PC-3 (cell line): Measurements from ENCODE around the gene EPS8L2. TPM values are rescaled to one million over a fixed set of nuclear protein-coding genes. Genes with fewer than 3 reads are reported as not detected.
A peak's percentile ranks its signal among the peaks of the same experiment; 100 is the strongest.

Source experiments
- ATAC-seq: fragments of 200-7000 bp; cut with Tn5 transposase; 2 replicates; pipeline ENCODE4 v1.9.1; 2020; ENCODE audit warnings: mild to moderate bottlenecking, moderate library complexity
- BruUV-seq: library from RNA; stranded (reverse); fragments of 400-500 nt; replicated peaks from 2 replicates; lab custom pipeline; 2021; lab: Mats Ljungman, UMichigan
- CTCF ChIA-PET: fragments of 300-600 bp; sonication (Branson Sonifier 250); formaldehyde crosslinking; loops from one replicate; lab custom pipeline; 2022; ENCODE audit warnings: antibody characterized with exemption; lab: Charles Lee
- POLR2A ChIA-PET: fragments of 300-600 bp; sonication (Branson Sonifier 250); formaldehyde crosslinking; loops from one replicate; lab custom pipeline; 2022; ENCODE audit warnings: antibody characterized with exemption; ENCODE audit not compliant: unreplicated experiment; lab: Charles Lee
- DNase-seq: peaks from one replicate; pipeline ENCODE4 v3.0.0-alpha.2; 2015
- H2AFZ ChIP-seq: fragments of 300-600 bp; sonication (generic); 2 replicates; pipeline ENCODE4 v1.6.0; 2016; ENCODE audit warnings: antibody characterized with exemption, low read length
- H3F3A ChIP-seq: fragments of 300-600 bp; sonication (generic); one replicate; pipeline ENCODE4 v1.6.0; 2017; ENCODE audit warnings: antibody characterized with exemption, low read length, control low read depth, mild to moderate bottlenecking; ENCODE audit not compliant: unreplicated experiment
- H3K27ac ChIP-seq: fragments of 300-600 bp; sonication (generic); 2 replicates; pipeline ENCODE4 v1.5.1; 2016; ENCODE audit warnings: mild to moderate bottlenecking, low read length
- H3K27me3 ChIP-seq: fragments of 300-600 bp; sonication (generic); 2 replicates; pipeline ENCODE4 v1.6.1; 2016; ENCODE audit warnings: low read length, mixed read lengths
- H3K36me3 ChIP-seq: fragments of 300-600 bp; sonication (generic); 2 replicates; pipeline ENCODE4 v1.6.1; 2016; ENCODE audit warnings: low read depth, mixed run types, low read length, mixed read lengths
- H3K4me1 ChIP-seq: fragments of 300-600 bp; sonication (generic); 2 replicates; pipeline ENCODE4 v1.5.1; 2016; ENCODE audit warnings: low read length; ENCODE audit not compliant: insufficient read depth
- H3K4me2 ChIP-seq: fragments of 300-600 bp; sonication (generic); 2 replicates; pipeline ENCODE4 v1.6.0; 2016; ENCODE audit warnings: low read length
- H3K4me3 ChIP-seq: fragments of 300-600 bp; sonication (generic); 2 replicates; pipeline ENCODE4 v1.5.1; 2016; ENCODE audit warnings: mild to moderate bottlenecking, low read length, mixed read lengths
- H3K79me2 ChIP-seq: fragments of 300-600 bp; sonication (generic); 2 replicates; pipeline ENCODE4 v1.6.1; 2017; ENCODE audit warnings: low read length, mixed read lengths
- H3K9ac ChIP-seq: fragments of 300-600 bp; sonication (generic); 2 replicates; pipeline ENCODE4 v1.6.0; 2016; ENCODE audit warnings: mild to moderate bottlenecking, low read length
- H3K9me2 ChIP-seq: fragments of 300-600 bp; sonication (generic); replicated peaks from 2 replicates; pipeline ENCODE4 v1.6.1; 2016; ENCODE audit warnings: mixed run types, low read length, mixed read lengths
- H3K9me3 ChIP-seq: fragments of 300-600 bp; sonication (generic); 2 replicates; pipeline ENCODE4 v1.6.1; 2016; ENCODE audit warnings: low read length, mixed read lengths
- H4K20me1 ChIP-seq: fragments of 300-600 bp; sonication (generic); 2 replicates; pipeline ENCODE4 v1.6.1; 2016; ENCODE audit warnings: low read length, mixed read lengths
- EZH2 ChIP-seq: fragments of 300-600 bp; sonication (generic); IDR thresholded peaks from one replicate; pipeline ENCODE4 v1.6.1; 2017; ENCODE audit warnings: antibody characterized with exemption, mild to moderate bottlenecking, low read length; ENCODE audit not compliant: unreplicated experiment
- EZH2phosphoT487 ChIP-seq: fragments of 300-600 bp; sonication (generic); IDR thresholded peaks from 2 replicates; pipeline ENCODE4 v1.6.1; 2018; ENCODE audit warnings: mild to moderate bottlenecking, antibody characterized with exemption, low read length, borderline replicate concordance
- intact Hi-C: fragments of 100-400 bp; cut with micrococcal nuclease; formaldehyde crosslinking; loops from 2 replicates; pipeline ENCODE4 v1.9.0; 2023
- total RNA-seq: library from RNA; depleted of rRNA; stranded (reverse); fragments of >200 nt; gene quantifications from 2 replicates; pipeline ENCODE4 v1.2.3, GENCODE V29; 2014
- TF ChIP-seq, protein P1 (sequence below): fragments of 300-600 bp; sonication (generic); conservative IDR thresholded peaks from 2 replicates; pipeline ENCODE4 v1.5.1; 2017; ENCODE audit warnings: antibody characterized with exemption, low read depth, mild to moderate bottlenecking, low read length

Gene EPS8L2
- total RNA-seq, 1 experiment from 2014 or later = 127 TPM

DNA sequence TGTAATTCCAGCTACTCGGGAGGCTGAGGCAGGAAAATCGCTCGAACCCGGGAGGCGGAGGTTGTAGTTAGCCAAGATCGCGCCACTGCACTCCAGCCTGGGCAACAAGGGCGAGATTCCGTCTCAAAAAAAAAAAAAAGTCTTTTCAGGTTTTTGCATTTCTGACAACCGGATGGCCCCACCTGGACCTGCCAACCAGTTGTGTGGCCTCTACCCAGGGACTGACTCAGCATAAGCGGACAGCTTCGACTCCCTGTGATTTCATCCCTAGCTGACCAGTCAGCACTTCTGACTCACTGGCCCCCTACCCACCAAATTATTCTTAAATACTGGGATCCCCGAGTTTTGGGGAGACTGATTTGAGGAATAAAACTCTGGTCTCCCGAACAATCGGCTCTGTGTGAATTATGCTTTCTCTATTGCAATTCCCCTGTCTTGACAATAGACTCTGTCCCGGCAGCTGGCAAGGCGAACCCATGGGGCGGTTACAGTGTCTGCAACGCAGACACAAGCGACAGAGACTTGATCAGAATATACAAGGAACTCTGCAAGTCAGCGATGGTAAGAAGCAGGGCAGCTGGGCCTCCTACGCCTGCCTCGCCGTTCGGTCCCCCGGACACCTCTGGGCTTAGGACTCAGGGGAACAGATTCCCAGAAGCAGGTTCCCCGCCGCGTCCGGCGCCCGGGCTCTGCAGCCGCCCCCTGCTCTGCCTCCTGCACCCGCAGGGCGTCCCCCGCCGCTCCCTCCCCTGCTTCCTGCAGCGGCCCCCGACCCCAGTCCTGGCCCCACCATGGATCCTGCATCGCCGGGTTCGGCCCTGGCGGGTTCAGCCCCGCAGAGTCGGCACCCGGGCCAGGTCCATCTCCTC, 40.5 kb downstream of the EPS8L2 start:
- Histone ChIP-seq H3K9me2 (no peaks in the 10 kb centered on the region), H4K20me1 (peaks cover 18% of the 10 kb centered on the region; the same call in 1 of the 2 replicates), H3K4me3 (peak overlapping the region; percentile 97), H3K27ac (peak overlapping the region; percentile 54), H3K27me3 (no peaks in the 10 kb centered on the region), H2AFZ (peak overlapping the region; percentile 86), H3K4me2 (peak overlapping the region; percentile 88), H3K4me1 (peaks cover 15% of the 10 kb centered on the region), H3K9ac (peak overlapping the region; percentile 97), H3F3A (no peaks in the 10 kb centered on the region), H3K9me3 (no peaks in the 10 kb centered on the region), H3K79me2 (peaks cover 44% of the 10 kb centered on the region), H3K36me3 (no peaks in the 10 kb centered on the region; the same call in 1 of the 2 replicates)
- CTCF ChIA-PET = no interaction called here
- POLR2A ChIA-PET = interaction anchor here (0.6 kb wide), 1 partner anchor 52 kb away, joined by 4 read pairs; the partner anchor contains the start of gene DEAF1
- intact Hi-C loops = no loop called here
- DNase-seq (peak; percentile 56), ATAC-seq (peak; percentile 29)
- no TSS peak for BruUV-seq
- no peak for TF ChIP-seq EZH2
- TF ChIP-seq, protein P1, sequence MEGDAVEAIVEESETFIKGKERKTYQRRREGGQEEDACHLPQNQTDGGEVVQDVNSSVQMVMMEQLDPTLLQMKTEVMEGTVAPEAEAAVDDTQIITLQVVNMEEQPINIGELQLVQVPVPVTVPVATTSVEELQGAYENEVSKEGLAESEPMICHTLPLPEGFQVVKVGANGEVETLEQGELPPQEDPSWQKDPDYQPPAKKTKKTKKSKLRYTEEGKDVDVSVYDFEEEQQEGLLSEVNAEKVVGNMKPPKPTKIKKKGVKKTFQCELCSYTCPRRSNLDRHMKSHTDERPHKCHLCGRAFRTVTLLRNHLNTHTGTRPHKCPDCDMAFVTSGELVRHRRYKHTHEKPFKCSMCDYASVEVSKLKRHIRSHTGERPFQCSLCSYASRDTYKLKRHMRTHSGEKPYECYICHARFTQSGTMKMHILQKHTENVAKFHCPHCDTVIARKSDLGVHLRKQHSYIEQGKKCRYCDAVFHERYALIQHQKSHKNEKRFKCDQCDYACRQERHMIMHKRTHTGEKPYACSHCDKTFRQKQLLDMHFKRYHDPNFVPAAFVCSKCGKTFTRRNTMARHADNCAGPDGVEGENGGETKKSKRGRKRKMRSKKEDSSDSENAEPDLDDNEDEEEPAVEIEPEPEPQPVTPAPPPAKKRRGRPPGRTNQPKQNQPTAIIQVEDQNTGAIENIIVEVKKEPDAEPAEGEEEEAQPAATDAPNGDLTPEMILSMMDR = no peak
- no peak for TF ChIP-seq EZH2phosphoT487

DNA sequence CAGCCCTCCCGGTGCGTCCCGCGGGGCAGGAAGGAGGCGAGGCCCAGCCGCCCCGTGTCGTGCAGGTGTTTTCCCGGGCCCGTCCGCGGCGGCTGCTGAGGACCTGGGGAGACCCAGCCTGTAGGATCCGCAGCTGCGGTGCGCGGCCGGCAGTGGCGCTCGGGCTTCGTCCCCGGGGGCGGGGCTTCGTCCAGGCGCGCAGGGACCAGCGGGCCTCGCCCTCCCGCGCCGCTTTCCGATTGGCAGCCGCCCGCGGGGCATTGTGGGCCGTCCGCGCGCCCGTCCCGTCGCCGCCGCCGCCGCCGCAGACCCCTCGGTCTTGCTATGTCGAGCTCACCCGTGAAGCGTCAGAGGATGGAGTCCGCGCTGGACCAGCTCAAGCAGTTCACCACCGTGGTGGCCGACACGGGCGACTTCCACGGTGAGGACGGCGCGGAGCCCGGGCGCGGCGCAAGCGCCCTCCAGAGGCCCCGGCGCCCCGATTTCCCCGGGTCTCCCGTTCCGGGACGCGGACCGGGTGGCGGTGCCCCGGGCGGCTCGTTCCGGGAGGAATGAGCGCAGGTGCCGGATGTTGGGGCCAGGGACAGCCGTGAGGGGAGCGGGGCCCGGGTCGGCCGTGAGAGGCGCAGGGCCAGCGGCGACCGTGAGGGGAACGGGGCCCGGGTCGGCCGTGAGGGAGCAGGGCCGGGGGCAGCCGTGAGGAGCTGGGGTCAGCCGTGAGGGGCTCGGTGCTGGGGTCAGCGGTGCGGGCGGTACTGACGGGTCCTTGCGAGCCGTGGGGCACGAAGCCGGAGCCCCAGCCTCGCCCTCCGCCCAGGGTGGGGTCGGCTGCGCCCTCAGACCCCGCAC, 41.4 kb downstream of the EPS8L2 start, which contains the start of gene TALDO1:
Gene TALDO1, plus strand, starts transcription at position 307 of the 849 bp plus-strand sequence. Its CDS starts 18 bp downstream, at position 325.
- Histone ChIP-seq H3K9me2 (no peaks in the 10 kb centered on the region), H3K27ac (peak within 1 kb of the TSS; percentile 75), H3K4me2 (peak within 1 kb of the TSS; percentile 88), H3K9me3 (no peaks in the 10 kb centered on the region), H3K4me1 (peaks cover 15% of the 10 kb centered on the region), H3K4me3 (peak within 1 kb of the TSS; percentile 97), H3K36me3 (no peaks in the 10 kb centered on the region; the same call in none of the 2 replicates), H3K27me3 (no peaks in the 10 kb centered on the region), H2AFZ (peak within 1 kb of the TSS; percentile 86), H3K9ac (peak within 1 kb of the TSS; percentile 97), H3K79me2 (peaks cover 52% of the 10 kb centered on the region), H4K20me1 (peaks cover 19% of the 10 kb centered on the region), H3F3A (no peaks in the 10 kb centered on the region)
- intact Hi-C loops = loop anchor here (2.0 kb wide), 1 partner anchor 15 kb away; no protein-coding TSS in a partner anchor
- POLR2A ChIA-PET = no interaction called here
- TF ChIP-seq EZH2phosphoT487 = no peak
- no peak for TF ChIP-seq EZH2
- TF ChIP-seq, protein P1 = peak; percentile 26; the same call in 1 of the 2 replicates
- DNase-seq = peak; percentile 86
- no TSS peak for BruUV-seq
- ATAC-seq = peak; percentile 90
- CTCF ChIA-PET = no interaction called here
